ENCODE results near the gene SSTR3. TPM values are rescaled to one million over a fixed set of nuclear protein-coding genes. Genes with fewer than 3 reads are reported as not detected.
A peak's percentile ranks its signal among the peaks of the same experiment; 100 is the strongest.

Gene SSTR3
- total and polyA plus RNA-seq, 2 donors (not counting 1 experiment from before 2014, with no cell fraction given), result 0.64 to 0.98 TPM

GRCh38 chr22:37240941-37241320 is 28.7 kb upstream of the SSTR3 start:
- intact Hi-C loops (cut with micrococcal nuclease), result loop anchor here (5.0 to 10.0 kb wide), 2 partner anchors 604 to 714 kb away; partner anchors contain the start of genes ANKRD54, EIF3D and EIF3L
- WGBS (ENCODE audit: insufficient coverage), result 84% methylated on average over 6 of the region's 7 CpGs
- TF ChIP-seq CTCF (IDR thresholded peaks at IDR 0.05), result no peak
- no peak for TF ChIP-seq EZH2 (IDR thresholded peaks at IDR 0.05; ENCODE audit: borderline replicate concordance, insufficient read depth, low read depth, low read length, poor library complexity, severe bottlenecking)
- no peaks in the 10 kb centered on the region for H3K27me3 Mint-ChIP-seq
- POLR2A ChIA-PET, result interaction anchor here (1.6 to 5.5 kb wide), 4 partner anchors 11 to 42 kb away, joined by 6 to 83 read pairs (median 28); no protein-coding TSS in a partner anchor
- Histone ChIP-seq H3K9ac (ENCODE audit: low read length) (peak overlapping the region; percentile 92), H3K27ac (ENCODE audit: low read length in 2 of 2) (peak overlapping the region; percentile 65 to 86), H3K4me2 (replicated peaks; ENCODE audit: low read depth, low read length, poor library complexity, severe bottlenecking) (peak overlapping the region; percentile 98), H4K20me1 (ENCODE audit: control insufficient read depth, insufficient read depth, low read length, poor library complexity, severe bottlenecking) (peaks cover 75% of the 10 kb centered on the region), H3K79me2 (ENCODE audit: control insufficient read depth, insufficient read depth, low read length) (peaks cover 81% of the 10 kb centered on the region), H3K4me3 (ENCODE audit: control extremely low read depth in 1 of 5, extremely low read depth in 1 of 5, insufficient read depth in 1 of 5, low read depth in 2 of 5, low read length in 4 of 5) (peak overlapping the region in 2 of 5 experiments; percentile 93 to 97), H3K4me1 (ENCODE audit: control insufficient read depth in 2 of 2, insufficient read depth in 2 of 2, low read length in 2 of 2) (peaks cover 76 to 91% of the 10 kb centered on the region in 2 donors), H3K27me3 (replicated peaks in 1 of 4; ENCODE audit: control extremely low read depth in 1 of 4, control insufficient read depth in 3 of 4, insufficient read depth in 4 of 4, low read length in 3 of 4) (no peaks in the 10 kb centered on the region), H2AFZ (ENCODE audit: insufficient read depth, low read depth, low read length, poor library complexity, severe bottlenecking) (no peak overlapping the region), H3K9me3 (ENCODE audit: control extremely low read depth in 1 of 3, control insufficient read depth in 2 of 3, insufficient read depth in 1 of 3, low read length in 2 of 3) (no peaks in the 10 kb centered on the region), H3K36me3 (replicated peaks in 1 of 2; ENCODE audit: control extremely low read depth in 1 of 2, control insufficient read depth in 1 of 2, extremely low read depth in 1 of 2, insufficient read depth in 2 of 2, low read length in 1 of 2) (peaks cover 2 to 58% of the 10 kb centered on the region in 2 experiments)
- H3K4me3 Mint-ChIP-seq, result peak overlapping the region; percentile 97
- DNase-seq (peak; percentile 17), ATAC-seq (ENCODE audit: low read depth) (no peak)
- H3K9me3 Mint-ChIP-seq (ENCODE audit: insufficient read depth), result no peaks in the 10 kb centered on the region
- CTCF ChIA-PET, result interaction anchor here (1.1 to 17.0 kb wide), 7 partner anchors 10 to 78 kb away, joined by 3 to 377 read pairs (median 95); no protein-coding TSS in a partner anchor
- peak overlapping the region; percentile 89 for H3K27ac Mint-ChIP-seq
- peaks cover 91% of the 10 kb centered on the region for H3K4me1 Mint-ChIP-seq

GRCh38 chr22:37240240-37240940 is 28.1 kb upstream of the SSTR3 start:
- H3K9ac ChIP-seq (ENCODE audit: low read length), result no peak overlapping the region
- H3K4me2 ChIP-seq (replicated peaks; ENCODE audit: low read depth, low read length, poor library complexity, severe bottlenecking), result peak overlapping the region; percentile 98
- Mint-ChIP-seq H3K27me3 (no peaks in the 10 kb centered on the region), H3K4me3 (peak overlapping the region; percentile 97), H3K27ac (peak overlapping the region; percentile 89), H3K4me1 (peaks cover 92% of the 10 kb centered on the region), H3K9me3 (ENCODE audit: insufficient read depth) (no peaks in the 10 kb centered on the region)
- CTCF ChIA-PET, result interaction anchor here (1.1 to 17.0 kb wide), 7 partner anchors 10 to 78 kb away, joined by 3 to 377 read pairs (median 95); no protein-coding TSS in a partner anchor
- POLR2A ChIA-PET, result interaction anchor here (1.2 to 2.3 kb wide), 4 partner anchors 8 to 22 kb away, joined by 3 to 12 read pairs (median 6); no protein-coding TSS in a partner anchor
- peak overlapping the region; percentile 65 to 86 for H3K27ac ChIP-seq (ENCODE audit: low read length in 2 of 2)
- ATAC-seq (ENCODE audit: low read depth) (no peak), DNase-seq (peak; percentile 51)
- no peaks in the 10 kb centered on the region for H3K9me3 ChIP-seq (ENCODE audit: control extremely low read depth in 1 of 3, control insufficient read depth in 2 of 3, insufficient read depth in 1 of 3, low read length in 2 of 3)
- H3K36me3 ChIP-seq (replicated peaks in 1 of 2; ENCODE audit: control extremely low read depth in 1 of 2, control insufficient read depth in 1 of 2, extremely low read depth in 1 of 2, insufficient read depth in 2 of 2, low read length in 1 of 2), result peaks cover 2 to 64% of the 10 kb centered on the region in 2 experiments
- TF ChIP-seq CTCF (IDR thresholded peaks at IDR 0.05) (no peak), EZH2 (IDR thresholded peaks at IDR 0.05; ENCODE audit: borderline replicate concordance, insufficient read depth, low read depth, low read length, poor library complexity, severe bottlenecking) (no peak)
- WGBS (ENCODE audit: insufficient coverage), result 66% methylated on average over 8 of the region's 11 CpGs
- H3K4me1 ChIP-seq (ENCODE audit: control insufficient read depth in 2 of 2, insufficient read depth in 2 of 2, low read length in 2 of 2), result peaks cover 76 to 91% of the 10 kb centered on the region in 2 donors
- H4K20me1 ChIP-seq (ENCODE audit: control insufficient read depth, insufficient read depth, low read length, poor library complexity, severe bottlenecking), result peaks cover 80% of the 10 kb centered on the region
- no peak overlapping the region for H3K4me3 ChIP-seq (ENCODE audit: control extremely low read depth in 1 of 5, extremely low read depth in 1 of 5, insufficient read depth in 1 of 5, low read depth in 2 of 5, low read length in 4 of 5)
- intact Hi-C loops (cut with micrococcal nuclease), result loop anchor here (5.0 to 10.0 kb wide), 2 partner anchors 604 to 713 kb away; partner anchors contain the start of genes ANKRD54, EIF3D and EIF3L
- H2AFZ ChIP-seq (ENCODE audit: insufficient read depth, low read depth, low read length, poor library complexity, severe bottlenecking), result no peak overlapping the region
- no peaks in the 10 kb centered on the region for H3K27me3 ChIP-seq (replicated peaks in 1 of 4; ENCODE audit: control extremely low read depth in 1 of 4, control insufficient read depth in 3 of 4, insufficient read depth in 4 of 4, low read length in 3 of 4)
- peaks cover 87% of the 10 kb centered on the region for H3K79me2 ChIP-seq (ENCODE audit: control insufficient read depth, insufficient read depth, low read length)

All from B cell (primary cell).